HG02840 (cell line): ENCODE measurements around the gene TMEM88.
"Not testable (repeated sequence)": the region's sequence is repeated elsewhere in the genome, so short reads cannot be mapped to it uniquely, and the experiment has no call there.

ENCODE experiments used
- ATAC-seq: cut with Tn5 transposase; IDR thresholded peaks from one replicate; pipeline ENCODE4 v1.9.1; 2021; ENCODE audit warnings: mild to moderate bottlenecking, moderate library complexity, moderate number of reproducible peaks; ENCODE audit not compliant: unreplicated experiment, low FRiP score

TMEM88 gene, protein sequence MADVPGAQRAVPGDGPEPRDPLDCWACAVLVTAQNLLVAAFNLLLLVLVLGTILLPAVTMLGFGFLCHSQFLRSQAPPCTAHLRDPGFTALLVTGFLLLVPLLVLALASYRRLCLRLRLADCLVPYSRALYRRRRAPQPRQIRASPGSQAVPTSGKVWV

DNA sequence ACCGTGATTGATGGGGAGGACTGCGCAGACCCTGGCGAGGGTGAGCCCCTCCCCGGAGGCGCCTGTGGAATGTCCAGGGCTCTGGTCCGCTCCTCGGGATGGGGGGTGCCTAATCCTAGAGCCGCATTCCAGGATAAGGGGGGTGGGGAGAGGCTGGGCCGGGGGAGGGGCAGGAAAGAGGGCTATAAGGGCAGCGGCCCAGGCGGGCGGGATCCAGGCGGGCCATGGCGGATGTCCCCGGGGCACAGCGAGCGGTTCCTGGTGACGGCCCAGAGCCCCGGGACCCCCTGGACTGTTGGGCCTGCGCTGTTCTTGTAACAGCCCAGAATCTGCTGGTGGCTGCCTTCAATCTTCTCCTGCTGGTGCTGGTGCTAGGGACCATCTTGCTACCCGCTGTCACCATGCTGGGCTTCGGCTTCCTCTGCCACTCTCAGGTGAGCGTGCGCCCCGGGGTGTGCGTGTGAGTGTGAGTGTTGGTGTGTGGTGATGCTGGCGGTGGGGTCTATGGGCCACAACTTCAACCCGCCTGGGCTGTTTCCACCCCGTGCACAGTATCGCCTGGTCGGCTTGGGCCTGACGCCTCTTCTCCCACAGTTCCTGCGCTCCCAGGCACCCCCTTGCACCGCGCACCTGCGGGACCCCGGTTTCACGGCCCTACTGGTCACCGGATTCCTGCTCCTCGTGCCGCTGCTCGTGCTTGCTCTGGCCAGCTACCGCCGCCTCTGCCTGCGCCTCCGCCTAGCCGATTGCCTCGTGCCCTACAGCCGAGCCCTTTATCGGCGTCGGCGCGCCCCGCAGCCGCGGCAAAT is at the start of gene TMEM88:
TMEM88 (plus strand) TSS at position 216 of the 809 bp plus-strand sequence; CDS start at position 225, 9 bp downstream.
- ATAC-seq = no peak

DNA sequence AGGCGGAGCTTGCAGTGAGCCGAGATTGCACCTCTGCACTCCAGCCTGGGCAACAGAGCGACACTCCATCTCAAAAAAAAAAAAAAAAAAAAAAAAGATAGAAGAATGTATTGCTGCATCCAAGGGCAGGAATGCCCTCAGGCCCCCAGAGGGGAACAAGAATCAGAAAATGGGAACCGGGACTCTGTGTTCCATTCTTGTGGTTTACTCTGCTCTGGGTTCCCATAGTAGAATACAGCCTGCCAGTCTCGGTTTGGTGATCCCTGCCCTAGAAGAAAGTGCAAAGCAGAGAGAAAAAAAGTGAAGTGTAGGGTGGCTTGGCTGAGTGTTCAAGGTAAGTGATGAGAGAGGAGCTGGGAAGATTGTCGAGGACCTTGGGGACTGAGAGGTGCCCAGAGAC is 48.3 kb upstream of the TMEM88 start:
- no peak for ATAC-seq

DNA sequence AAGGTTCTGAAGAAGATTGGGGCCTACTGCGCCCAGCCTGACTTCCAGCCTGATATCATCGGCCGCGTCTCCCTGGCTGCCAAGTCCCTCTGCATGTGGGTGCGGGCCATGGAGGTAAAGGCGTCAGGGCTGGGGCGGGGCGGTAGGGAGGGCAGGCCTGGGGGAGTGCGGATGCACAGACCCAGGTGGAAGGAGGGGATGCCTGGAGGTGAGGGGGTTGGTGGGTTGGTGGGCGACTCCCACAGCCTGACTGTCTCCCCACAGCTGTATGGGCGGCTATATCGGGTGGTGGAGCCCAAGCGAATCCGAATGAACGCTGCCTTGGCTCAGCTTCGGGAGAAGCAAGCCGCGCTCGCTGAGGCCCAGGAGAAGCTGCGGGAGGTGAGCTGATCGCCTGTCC is 47.7 kb upstream of the TMEM88 start:
- ATAC-seq = no peak

DNA sequence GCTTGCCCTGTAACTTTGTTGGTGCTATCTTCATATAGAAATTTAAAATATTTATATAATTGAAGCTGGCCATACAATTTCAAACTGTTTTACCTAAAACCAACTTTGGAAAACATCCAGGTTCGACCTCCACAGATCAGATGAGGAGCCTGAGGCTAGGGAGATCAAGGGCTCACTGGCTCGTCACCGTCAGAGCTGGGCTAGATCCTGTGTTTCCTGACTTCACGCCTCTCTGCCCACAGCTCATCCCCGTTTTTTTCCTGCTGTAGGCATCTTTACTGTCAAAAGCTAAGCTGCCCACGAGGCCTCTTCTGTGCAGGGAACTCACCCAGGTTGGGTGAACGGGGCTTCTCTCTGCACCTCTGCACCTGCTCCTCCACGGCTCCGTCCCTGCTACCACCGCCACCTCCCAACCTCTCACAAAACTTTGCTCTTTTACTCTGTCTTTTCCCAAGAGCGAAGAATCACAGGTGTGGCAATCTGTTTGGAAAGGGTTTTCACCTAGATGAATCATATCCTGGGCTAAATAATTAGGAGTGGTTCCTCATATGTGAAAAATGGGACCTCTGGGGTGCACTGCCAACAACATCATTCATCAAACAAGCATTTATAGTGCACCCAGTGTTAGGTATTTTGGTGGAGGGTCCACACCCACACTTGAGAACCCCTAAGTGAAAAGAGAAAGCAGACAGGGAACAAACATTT is 45.6 kb upstream of the TMEM88 start:
- ATAC-seq = no peak

DNA sequence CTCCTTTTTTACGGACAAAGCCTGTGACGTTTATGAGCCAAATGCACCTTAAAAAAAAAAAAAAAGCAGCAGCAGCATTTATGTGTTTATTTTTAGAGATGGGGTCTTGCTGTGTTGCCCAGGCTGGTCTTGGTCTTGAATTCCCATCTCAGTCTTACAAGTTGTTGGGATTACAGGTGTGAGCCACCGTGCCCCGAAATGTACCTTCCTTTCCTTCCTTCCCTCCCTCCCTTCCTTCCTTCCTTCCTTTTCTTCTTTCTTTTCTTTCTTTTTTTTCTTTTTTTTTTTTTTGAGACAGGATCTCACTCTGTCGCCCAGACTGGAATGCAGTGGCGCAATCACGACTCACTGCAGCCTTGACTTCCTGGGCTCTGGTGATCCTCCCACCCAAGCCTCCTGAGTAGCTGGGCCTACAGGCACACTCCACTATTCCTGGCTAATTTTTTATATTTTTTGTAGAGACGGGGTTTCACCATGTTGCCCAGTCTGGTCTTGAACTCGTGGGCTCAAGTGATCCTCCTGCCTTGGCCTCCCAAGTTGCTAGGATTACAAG is 45.0 kb upstream of the TMEM88 start:
- not testable (repeated sequence) for ATAC-seq

DNA sequence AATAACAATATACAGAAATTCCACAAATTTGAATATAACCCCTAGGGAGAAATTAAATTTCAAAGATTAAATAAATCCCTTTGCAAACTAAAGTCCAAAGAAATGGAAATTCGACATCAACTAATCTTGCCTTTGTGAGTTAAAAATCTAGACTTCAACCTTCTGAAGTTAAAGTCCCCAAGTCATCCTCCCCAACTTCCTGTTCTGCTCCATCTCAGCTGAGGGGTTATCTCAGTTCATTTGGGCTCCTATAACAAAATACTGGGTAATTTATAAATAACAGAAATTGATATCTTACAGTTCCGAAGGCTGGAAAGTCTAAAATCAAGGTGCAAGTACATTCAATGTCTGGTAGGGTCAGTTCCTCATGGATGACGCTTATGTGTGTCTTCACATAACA is 43.6 kb upstream of the TMEM88 start:
- no peak for ATAC-seq

DNA sequence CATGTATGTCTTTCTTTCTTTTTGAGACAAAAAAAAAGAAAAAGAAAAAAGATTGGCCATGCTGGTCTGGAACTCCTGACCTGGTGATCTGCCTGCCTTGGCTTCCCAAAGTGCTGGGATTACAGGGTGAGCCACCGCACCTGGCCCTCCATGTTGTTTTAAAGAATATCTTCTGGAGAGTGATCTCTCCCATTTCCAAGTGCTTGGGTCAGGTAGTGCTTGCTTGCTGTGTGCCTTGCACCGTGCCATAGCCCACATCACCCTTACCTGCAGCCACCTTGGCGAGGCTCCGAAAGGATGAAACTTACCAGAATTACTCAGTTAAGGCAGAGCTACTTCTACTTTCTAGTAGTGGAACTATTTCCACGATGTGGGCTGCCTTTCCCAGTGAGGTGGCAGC is 39.9 kb upstream of the TMEM88 start:
- no peak for ATAC-seq

DNA sequence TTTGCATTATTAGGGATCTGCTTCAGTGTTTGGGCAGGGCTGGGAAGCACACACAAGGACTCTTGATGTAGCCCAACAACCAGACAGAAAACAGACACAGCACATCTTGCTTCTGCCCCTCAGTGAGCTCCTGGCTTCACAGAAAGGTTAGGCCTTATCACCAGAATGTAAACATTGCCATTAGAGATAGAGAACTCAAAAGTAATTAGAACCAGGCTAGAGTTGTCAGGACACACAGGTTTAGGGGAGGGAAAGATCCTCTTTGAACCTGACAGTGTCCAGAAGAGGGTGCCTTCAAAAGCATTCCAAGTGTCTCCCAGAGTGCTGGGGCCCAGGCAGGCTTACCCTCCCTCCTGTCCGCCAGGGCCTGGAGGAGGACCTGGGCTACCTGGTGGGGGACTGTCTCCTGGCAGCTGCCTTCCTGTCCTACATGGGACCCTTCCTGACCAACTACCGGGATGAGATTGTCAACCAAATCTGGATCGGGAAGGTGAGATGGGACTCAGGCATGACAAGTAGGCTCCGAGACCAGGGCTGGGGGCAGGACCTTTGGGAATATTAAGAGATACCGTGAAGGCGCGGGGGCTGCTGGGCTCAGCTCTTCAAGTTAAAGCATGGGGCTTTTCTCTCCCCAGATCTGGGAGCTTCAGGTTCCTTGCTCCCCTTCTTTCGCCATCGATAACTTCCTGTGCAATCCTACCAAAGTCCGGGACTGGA is 37.8 kb upstream of the TMEM88 start:
- no peak for ATAC-seq

DNA sequence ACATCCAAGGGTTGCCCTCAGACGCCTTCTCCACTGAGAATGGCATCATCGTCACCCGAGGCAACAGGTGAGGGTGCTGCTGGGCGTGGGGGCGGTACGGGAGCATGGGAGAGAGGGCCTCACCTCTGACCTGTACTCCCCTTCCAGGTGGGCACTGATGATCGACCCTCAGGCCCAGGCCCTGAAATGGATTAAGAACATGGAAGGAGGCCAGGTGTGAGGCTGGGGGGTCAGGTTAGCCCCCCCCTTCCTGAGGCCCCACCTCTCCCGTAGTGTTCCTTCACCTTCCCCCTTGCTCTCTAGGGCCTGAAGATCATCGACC is 37.3 kb upstream of the TMEM88 start:
- ATAC-seq = no peak

DNA sequence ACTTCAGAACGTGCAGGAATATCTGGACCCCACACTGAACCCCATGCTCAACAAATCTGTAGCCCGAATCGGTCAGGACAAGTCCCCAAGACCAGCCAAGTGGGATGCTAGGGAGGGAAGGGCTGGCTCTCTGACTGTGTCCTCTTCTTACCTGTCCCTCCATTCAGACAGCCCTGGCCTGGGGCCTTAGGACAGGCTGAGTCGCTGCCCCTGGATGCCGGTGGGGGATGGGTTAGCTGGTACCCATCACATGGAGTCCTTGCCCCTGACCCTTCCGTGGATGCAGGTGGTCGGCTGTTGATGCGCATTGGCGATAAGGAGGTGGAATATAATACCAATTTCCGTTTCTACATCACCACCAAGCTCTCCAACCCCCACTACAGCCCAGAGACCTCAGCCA is 36.8 kb upstream of the TMEM88 start:
- no peak for ATAC-seq

DNA sequence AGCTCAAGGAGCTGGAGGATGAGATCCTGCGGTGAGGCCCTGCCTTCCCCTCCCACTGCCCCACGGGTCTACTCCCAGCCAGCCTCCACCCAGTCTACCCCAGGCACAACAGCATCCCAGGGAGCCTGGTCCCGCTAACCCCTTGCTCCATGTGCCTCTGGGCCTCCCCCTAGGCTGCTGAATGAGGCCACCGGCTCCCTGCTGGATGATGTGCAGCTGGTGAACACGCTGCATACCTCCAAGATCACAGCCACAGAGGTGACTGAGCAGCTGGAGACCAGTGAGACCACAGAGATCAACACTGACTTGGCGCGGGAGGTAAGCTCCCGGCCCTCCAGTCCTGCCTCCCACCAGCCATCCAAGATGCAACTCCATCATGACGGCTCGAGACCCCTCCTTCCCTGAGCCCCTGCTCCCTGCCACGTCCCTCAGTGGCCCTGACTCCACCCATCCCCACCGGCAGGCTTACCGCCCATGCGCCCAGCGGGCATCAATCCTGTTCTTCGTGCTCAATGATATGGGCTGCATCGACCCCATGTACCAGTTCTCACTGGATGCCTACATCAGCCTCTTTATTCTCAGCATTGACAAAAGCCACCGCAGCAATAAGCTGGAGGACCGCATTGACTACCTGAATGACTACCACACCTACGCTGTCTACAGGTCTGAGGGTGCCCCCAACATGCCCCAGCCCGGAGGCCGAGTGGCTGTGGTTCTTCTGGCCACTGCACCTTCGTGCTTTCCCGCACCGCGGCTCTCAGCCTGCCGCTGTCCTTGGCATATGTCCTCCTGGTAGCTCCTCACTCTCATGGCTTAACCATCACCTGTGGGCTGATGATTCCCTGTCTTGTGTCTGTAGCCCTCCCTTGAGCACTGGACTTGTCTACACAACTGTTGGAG is 35.9 kb upstream of the TMEM88 start:
- no peak for ATAC-seq

DNA sequence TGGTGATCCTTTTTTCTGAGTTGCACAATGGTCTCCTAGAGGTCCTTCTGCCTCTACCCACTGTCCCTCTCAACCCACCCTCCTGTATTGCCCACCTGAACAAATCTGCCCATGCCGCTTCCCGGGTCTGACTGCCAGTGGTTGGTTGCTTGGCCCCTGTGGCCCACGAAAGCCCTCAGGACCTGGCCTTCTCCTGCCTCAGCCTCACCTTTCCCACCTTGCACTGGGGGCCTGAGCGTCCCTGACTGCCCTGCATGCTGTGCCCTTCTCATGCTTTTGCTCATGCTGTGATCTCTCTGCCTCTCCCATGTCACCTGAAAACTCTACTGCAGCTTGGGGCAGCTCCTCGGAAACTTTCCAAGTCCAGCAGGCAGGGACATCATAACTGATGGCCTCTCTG is 34.6 kb upstream of the TMEM88 start:
- no peak for ATAC-seq

DNA sequence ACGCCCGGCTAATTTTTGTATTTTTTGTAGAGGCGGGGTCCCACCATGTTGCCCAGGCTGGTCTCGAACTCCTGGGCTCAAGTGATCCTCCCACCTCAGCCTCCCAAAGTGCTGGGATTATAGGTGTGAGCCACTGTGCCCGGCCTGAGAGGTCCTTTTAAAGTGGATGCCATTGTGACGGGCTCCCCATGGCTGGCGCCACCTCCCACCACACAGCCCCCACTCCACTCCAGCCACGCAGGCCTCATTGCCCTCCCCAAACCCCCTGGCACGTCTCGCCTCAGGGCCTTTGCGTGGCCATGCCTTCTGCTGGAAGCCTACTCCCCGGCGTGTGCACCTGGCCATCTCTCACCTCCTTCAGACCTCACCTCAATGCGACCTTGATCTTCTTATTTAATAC is 32.7 kb upstream of the TMEM88 start:
- ATAC-seq = no peak

DNA sequence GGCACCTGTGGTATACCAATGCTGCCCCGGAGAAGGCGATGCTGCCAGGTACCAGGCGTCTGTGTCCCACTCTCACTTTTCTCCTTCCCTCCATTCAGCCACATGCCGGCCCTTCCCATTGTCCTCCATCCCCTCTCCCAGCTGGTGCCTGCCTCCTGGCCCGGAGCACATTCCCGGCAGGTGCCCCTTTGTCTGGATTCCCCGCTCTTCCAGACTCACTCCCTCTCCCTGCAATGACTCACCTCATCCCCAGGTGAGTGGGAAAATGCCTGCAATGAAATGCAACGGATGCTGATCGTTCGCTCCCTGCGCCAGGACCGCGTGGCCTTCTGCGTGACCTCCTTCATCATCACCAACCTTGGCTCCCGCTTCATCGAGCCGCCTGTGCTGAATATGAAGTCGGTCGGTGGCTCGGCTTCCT is 31.3 kb upstream of the TMEM88 start:
- no peak for ATAC-seq

DNA sequence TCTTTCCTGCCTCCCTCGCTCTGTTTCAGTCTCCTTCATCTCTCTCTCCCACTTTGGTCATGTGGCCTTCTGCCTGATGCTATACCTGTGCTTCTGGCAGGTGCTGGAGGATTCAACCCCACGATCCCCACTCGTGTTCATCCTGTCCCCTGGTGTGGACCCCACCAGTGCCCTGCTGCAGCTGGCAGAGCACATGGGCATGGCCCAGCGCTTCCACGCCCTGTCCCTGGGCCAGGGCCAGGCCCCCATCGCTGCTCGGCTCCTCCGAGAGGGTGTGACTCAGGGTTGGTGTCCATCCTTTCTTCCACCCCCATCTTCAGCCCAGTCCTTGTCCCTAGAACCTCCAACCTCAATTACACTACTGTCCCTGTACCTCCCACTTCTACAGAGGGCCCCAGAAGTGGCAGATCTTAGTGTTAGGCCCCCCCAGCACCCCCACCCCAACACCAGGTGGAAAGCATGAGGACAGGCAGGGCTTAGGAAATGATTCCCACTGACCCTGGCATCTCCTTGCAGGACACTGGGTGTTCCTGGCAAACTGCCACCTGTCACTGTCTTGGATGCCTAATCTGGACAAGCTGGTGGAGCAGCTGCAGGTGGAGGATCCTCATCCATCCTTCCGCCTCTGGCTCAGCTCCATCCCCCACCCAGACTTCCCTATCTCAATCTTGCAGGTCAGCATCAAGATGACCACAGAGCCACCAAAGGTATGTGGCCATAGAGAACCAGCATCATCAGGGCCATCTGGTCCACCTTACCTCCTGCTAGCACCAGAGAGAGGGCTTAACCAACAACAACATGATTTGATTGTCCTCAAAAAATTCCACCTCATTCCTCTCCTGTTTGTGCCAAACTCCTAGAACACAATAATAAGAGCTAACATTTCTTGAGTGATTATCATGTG is 30.6 kb upstream of the TMEM88 start:
- ATAC-seq = no peak

DNA sequence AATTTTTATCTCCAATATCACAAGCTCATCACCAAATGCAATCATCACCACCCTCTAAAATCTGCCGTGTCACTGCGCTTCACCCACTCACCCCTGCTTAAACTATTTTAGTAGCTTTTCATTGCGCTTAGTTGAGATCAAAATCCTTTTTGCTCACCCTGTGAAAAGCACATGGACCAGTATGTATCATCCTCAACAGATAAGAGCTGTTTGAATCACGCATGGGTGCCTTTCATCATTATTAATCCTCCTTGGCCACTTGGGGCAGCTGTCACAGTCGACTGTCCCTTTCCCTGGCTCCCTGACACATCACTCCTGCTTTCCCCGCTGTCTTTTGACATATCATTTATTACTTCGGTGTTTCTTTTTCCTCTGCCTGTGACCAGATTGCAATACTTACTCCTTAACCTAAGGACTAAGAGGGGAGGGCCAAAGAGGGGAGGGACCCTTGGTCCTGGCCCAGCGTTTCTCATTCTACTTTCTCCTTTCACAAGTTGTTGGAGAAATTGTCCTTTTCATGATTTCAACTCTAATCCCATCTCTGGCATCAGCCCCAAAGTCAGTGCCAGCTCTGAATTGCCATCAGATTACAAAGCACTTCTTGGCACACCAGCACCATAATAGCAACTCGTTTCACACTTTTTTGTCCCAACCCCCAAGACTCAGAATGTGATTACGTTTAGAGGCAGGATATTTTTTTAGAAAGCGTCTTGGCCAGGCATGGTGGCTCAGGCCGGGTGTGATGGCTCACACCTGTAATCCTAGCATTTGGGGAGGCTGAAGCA is 29.5 kb upstream of the TMEM88 start:
- no peak for ATAC-seq

DNA sequence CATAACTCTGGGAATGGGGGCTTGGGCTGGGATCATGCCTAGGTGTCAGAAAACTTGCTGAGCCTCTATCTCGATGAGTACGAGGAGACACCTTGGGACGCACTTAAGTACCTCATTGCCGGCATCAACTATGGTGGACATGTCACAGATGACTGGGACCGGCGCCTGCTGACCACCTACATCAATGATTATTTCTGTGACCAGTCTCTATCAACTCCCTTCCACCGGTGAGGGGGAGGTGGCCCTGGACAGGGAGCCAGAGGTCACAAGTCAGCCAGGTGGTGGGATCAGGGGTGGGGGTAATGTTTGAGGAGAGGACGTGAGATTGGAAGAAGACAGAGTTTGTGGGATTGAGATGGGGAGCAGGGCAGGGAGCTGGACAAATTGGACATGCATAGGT is 24.2 kb upstream of the TMEM88 start:
- no peak for ATAC-seq

DNA sequence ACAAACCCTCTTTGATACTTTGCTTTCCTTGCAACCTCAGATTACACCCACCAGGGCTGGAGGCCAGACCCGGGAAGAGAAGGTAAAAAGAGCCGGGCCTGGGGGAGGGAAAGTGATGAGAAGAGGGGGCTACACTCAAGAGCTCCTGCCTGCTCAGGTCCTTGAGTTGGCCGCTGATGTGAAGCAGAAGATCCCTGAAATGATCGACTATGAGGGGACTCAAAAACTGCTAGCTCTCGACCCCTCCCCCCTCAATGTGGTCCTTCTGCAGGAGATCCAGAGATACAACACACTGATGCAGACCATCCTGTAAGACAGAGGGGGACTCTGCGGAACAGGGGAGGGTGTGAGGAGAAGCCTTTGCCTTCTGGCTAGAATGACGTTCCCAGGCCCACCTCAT is 23.6 kb upstream of the TMEM88 start:
- ATAC-seq = no peak
